Neutrophil (primary cell): ENCODE results near the gene STAT3.

ENCODE experiments used
- H3K27ac ChIP-seq: fragments of 200-600 bp; sonication (generic); 2 replicates; pipeline ENCODE4 v1.5.1; 2016; ENCODE audit warnings: mild to moderate bottlenecking, moderate library complexity
- H3K27me3 ChIP-seq: fragments of 200-600 bp; sonication (generic); 2 replicates; pipeline ENCODE4 v1.6.0; 2016; ENCODE audit warnings: mild to moderate bottlenecking
- H3K36me3 ChIP-seq: fragments of 200-600 bp; sonication (generic); 2 replicates; pipeline ENCODE4 v1.5.1; 2017
- H3K4me1 ChIP-seq, 2 experiments: fragments of 200-600 bp in 1 of 2; sonication (generic) in 1 of 2; 1 replicate in 1 of 2; 2 replicates in 1 of 2; pipeline versions ENCODE4 v1.5.1 to v1.6.1; 2013 to 2016; ENCODE audit warnings: low read depth in 1 of 2, low read length in 1 of 2, mild to moderate bottlenecking in 1 of 2, moderate library complexity in 1 of 2; ENCODE audit not compliant: control insufficient read depth in 1 of 2, insufficient read depth in 1 of 2
- H3K4me3 ChIP-seq, 2 experiments: fragments of 200-600 bp in 1 of 2; sonication (generic) in 1 of 2; 1 replicate in 1 of 2; 2 replicates in 1 of 2; pipeline ENCODE4 v1.5.1; 2013 to 2016; ENCODE audit warnings: low read depth in 1 of 2, low read length in 1 of 2, mild to moderate bottlenecking in 1 of 2, moderate library complexity in 1 of 2
- H3K9me3 ChIP-seq: fragments of 200-600 bp; sonication (generic); 2 replicates; pipeline ENCODE4 v1.5.1; 2016
- CTCF ChIP-seq: fragments of 200-600 bp; sonication (generic); IDR thresholded peaks from 2 replicates; pipeline ENCODE4 v1.5.1; 2016; ENCODE audit warnings: antibody characterized with exemption

The STAT3 gene

GRCh38 chr17:42411361-42411760 lies 23.1 kb upstream of the STAT3 start:
- Histone ChIP-seq H3K4me1 (peaks cover 36 to 38% of the 10 kb centered on the region in 2 experiments), H3K9me3 (no peaks in the 10 kb centered on the region), H3K27ac (no peak overlapping the region), H3K36me3 (no peaks in the 10 kb centered on the region), H3K4me3 (no peak overlapping the region), H3K27me3 (no peaks in the 10 kb centered on the region)
- TF ChIP-seq CTCF, result no peak

DNA sequence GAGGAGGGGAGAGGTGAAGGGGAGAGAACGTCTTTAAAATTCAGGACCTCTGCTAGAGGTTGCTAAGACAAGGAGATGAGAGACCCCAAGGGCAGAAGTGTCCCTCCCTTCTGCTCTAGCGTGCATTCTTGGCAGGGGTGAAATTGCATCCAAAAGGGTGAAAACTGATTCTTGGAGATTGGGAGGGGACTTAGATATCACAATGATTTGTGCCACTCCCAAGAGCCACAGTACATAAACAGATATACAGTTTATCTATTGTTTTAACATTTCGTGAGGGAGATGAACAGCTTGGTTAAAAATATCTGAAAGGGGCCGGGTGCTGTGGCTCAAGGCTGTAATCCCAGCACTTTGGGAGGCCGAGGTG lies 22.1 kb upstream of the STAT3 start:
- no peak overlapping the region for H3K27ac ChIP-seq
- H3K4me1 ChIP-seq, result peaks cover 29 to 34% of the 10 kb centered on the region in 2 experiments
- no peaks in the 10 kb centered on the region for H3K27me3 ChIP-seq
- H3K36me3 ChIP-seq, result no peaks in the 10 kb centered on the region
- H3K9me3 ChIP-seq, result no peaks in the 10 kb centered on the region
- no peak overlapping the region for H3K4me3 ChIP-seq
- TF ChIP-seq CTCF, result no peak

DNA sequence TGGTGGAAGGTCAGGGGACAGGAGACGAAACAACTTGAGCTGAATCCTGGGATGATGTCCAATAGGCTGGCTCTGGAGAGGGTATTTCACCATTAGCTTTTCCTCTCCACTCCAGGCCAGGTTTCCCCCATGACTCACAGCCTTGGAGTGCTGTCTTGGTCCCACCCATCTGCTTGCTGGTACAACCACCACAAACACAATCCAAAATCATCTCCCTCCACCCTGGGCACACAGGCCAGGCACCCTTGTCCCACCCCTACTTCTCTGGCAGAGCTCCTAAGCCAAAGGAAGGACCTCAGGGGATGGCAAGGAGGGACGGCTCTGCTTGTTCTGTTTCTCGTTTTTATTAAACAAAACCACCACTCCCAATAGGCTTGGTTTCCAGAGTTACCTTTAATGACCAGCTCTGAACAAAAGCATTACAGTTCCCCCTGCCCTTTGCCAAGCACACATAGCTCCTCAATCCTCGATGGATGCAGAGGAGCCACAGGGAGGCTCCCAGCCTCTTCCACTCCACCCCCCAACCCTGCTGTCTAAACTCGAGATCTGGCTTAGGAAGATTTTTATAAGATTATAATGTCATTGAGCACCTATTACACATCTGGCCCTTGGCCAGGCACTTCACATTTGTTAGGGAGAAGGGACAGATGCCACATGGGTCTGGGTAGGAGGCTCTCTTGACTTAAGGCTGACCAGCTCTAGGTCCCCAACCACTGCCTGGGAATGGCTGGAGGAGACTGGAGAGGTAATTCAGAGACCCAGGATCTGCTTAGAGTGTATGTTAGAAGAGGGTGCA lies 21.5 kb upstream of the STAT3 start:
- no peak overlapping the region for H3K27ac ChIP-seq
- peaks cover 24 to 28% of the 10 kb centered on the region in 2 experiments for H3K4me1 ChIP-seq
- no peaks in the 10 kb centered on the region for H3K9me3 ChIP-seq
- no peaks in the 10 kb centered on the region for H3K27me3 ChIP-seq
- H3K4me3 ChIP-seq, result no peak overlapping the region
- no peak for TF ChIP-seq CTCF
- H3K36me3 ChIP-seq, result no peaks in the 10 kb centered on the region

GRCh38 chr17:42408061-42408460 lies 19.8 kb upstream of the STAT3 start:
- H3K9me3 ChIP-seq, result no peaks in the 10 kb centered on the region
- no peaks in the 10 kb centered on the region for H3K36me3 ChIP-seq
- no peak for TF ChIP-seq CTCF
- H3K27ac ChIP-seq, result no peak overlapping the region
- H3K4me3 ChIP-seq, result no peak overlapping the region
- H3K27me3 ChIP-seq, result no peaks in the 10 kb centered on the region
- peaks cover 17 to 20% of the 10 kb centered on the region in 2 experiments for H3K4me1 ChIP-seq

- Histone ChIP-seq H3K27ac (peak overlapping the region; percentile 41), H3K36me3 (no peaks in the 10 kb centered on the region), H3K4me1 (peaks cover 17 to 20% of the 10 kb centered on the region in 2 experiments), H3K27me3 (no peaks in the 10 kb centered on the region), H3K9me3 (no peaks in the 10 kb centered on the region), H3K4me3 (no peak overlapping the region)
- no peak for TF ChIP-seq CTCF
These were observed 19.1 kb upstream of the STAT3 start for GRCh38 chr17:42407289-42407836.
